ENCODE results near the gene SART1. TPM values are rescaled to one million over a fixed set of nuclear protein-coding genes. Genes with fewer than 3 reads are reported as not detected.

The SART1 gene
- total RNA-seq, 2 donors from 2014 or later = 36.7 to 76.6 TPM

GRCh38 chr11:66026017-66026529, 64.5 kb downstream of the SART1 start, which contains the start of gene CATSPER1:
CATSPER1 (minus strand) TSS chr11:66026479; CDS start chr11:66026379, 100 bp downstream.
- TF ChIP-seq POLR2AphosphoS5 (IDR thresholded peaks at IDR 0.05) (no peak), POLR2A (IDR thresholded peaks at IDR 0.05) (no peak)
- TF ChIP-seq, protein P1, sequence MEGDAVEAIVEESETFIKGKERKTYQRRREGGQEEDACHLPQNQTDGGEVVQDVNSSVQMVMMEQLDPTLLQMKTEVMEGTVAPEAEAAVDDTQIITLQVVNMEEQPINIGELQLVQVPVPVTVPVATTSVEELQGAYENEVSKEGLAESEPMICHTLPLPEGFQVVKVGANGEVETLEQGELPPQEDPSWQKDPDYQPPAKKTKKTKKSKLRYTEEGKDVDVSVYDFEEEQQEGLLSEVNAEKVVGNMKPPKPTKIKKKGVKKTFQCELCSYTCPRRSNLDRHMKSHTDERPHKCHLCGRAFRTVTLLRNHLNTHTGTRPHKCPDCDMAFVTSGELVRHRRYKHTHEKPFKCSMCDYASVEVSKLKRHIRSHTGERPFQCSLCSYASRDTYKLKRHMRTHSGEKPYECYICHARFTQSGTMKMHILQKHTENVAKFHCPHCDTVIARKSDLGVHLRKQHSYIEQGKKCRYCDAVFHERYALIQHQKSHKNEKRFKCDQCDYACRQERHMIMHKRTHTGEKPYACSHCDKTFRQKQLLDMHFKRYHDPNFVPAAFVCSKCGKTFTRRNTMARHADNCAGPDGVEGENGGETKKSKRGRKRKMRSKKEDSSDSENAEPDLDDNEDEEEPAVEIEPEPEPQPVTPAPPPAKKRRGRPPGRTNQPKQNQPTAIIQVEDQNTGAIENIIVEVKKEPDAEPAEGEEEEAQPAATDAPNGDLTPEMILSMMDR (IDR thresholded peaks at IDR 0.05) = no peak
- Histone ChIP-seq H3K4me3 (no peak within 1 kb of the TSS), H3K27me3 (replicated peaks; ENCODE audit: insufficient read depth) (no peaks in the 10 kb centered on the region), H3K9me3 (no peaks in the 10 kb centered on the region), H3K27ac (no peak within 1 kb of the TSS), H3K36me3 (no peaks in the 10 kb centered on the region), H3K4me1 (replicated peaks) (no peaks in the 10 kb centered on the region)
- 93% methylated on average over 18 of the region's 18 CpGs for WGBS
- no peak for DNase-seq (ENCODE audit: low spot score)
- intact Hi-C loops (cut with DNase I) = no loop called here

Other genes starting within 250 kb of the SART1 start
- gene KAT5, start 249.5 kb upstream of the SART1 start, total RNA-seq = 100 to 1,000 TPM in 1 of 2 donors, 10 to 100 TPM in 1; 74.8 to 107 TPM
- 100 to 1,000 TPM in 1 of 2 donors, 10 to 100 TPM in 1; 78.0 to 166 TPM for gene RNASEH2C, start 240.9 kb upstream of the SART1 start, total RNA-seq
- gene AP5B1, start 180.8 kb upstream of the SART1 start, total RNA-seq = 10 to 100 TPM; 15.4 to 18.8 TPM
- 1 to 10 TPM; 2.7 to 8.5 TPM for gene OVOL1, start 174.7 kb upstream of the SART1 start, total RNA-seq
- under 1 TPM in 1 of 2 donors, not detected in 1; 0.91 TPM for gene SNX32, start 127.8 kb upstream of the SART1 start, total RNA-seq
- 100 to 1,000 TPM; 654 to 731 TPM for gene CFL1, start 103.6 kb upstream of the SART1 start, total RNA-seq
- gene MUS81, start 101.3 kb upstream of the SART1 start, total RNA-seq = 10 to 100 TPM; 64.3 to 68.6 TPM
- 10 to 100 TPM; 40.0 to 84.5 TPM for gene EFEMP2, start 88.9 kb upstream of the SART1 start, total RNA-seq
- gene CTSW, start 81.9 kb upstream of the SART1 start, total RNA-seq = 1 to 10 TPM; 1.3 to 1.8 TPM
- gene FIBP, start 73.3 kb upstream of the SART1 start, total RNA-seq = 100 to 1,000 TPM in 1 of 2 donors, 10 to 100 TPM in 1; 87.7 to 151 TPM
- gene CCDC85B, start 71.1 kb upstream of the SART1 start, total RNA-seq = 10 to 100 TPM; 40.4 to 55.0 TPM
- gene FOSL1, start 61.3 kb upstream of the SART1 start, total RNA-seq = 1 to 10 TPM; 2.6 to 3.4 TPM
- 10 to 100 TPM; 30.1 to 54.6 TPM for gene C11orf68, start 42.7 kb upstream of the SART1 start, total RNA-seq
- 100 to 1,000 TPM; 101 to 127 TPM for gene DRAP1, start 42.3 kb upstream of the SART1 start, total RNA-seq
- gene TSGA10IP, start 16.3 kb upstream of the SART1 start, total RNA-seq = under 1 TPM in 1 of 2 donors, not detected in 1; 0.68 TPM
- gene EIF1AD, start 40.4 kb downstream of the SART1 start, total RNA-seq = 10 to 100 TPM; 33.6 to 37.3 TPM
- gene BANF1, start 40.8 kb downstream of the SART1 start, total RNA-seq = 10 to 100 TPM; 59.4 to 78.8 TPM
- 1 to 10 TPM in 1 of 2 donors, under 1 TPM in 1; 0.36 to 6.5 TPM for gene CST6, start 50.3 kb downstream of the SART1 start, total RNA-seq
- gene CATSPER1, start 64.7 kb downstream of the SART1 start, total RNA-seq = under 1 TPM in 1 of 2 donors, not detected in 1; 0.85 TPM
- 1 to 10 TPM; 2.3 to 4.3 TPM for gene GAL3ST3, start 87.4 kb downstream of the SART1 start, total RNA-seq
- gene SF3B2, start 90.6 kb downstream of the SART1 start, total RNA-seq = 100 to 1,000 TPM; 130 to 212 TPM
- 100 to 1,000 TPM in 1 of 2 donors, 10 to 100 TPM in 1; 51.9 to 107 TPM for gene PACS1, start 108.5 kb downstream of the SART1 start, total RNA-seq